GM12873 (cell line): ENCODE data around the gene MRPL1.

Source experiments
- CTCF ChIP-seq: IDR thresholded peaks from 2 replicates; pipeline ENCODE4 v1.5.1; 2012; ENCODE audit warnings: low read depth, mild to moderate bottlenecking, moderate library complexity, low read length, control low read depth; ENCODE audit not compliant: insufficient read depth; ENCODE audit errors: missing control alignments

MRPL1 gene

GRCh38 chr4:77877167-77877566, 14.5 kb downstream of the MRPL1 start:
- TF ChIP-seq CTCF, result no peak

GRCh38 chr4:77877771-77878565, 15.3 kb downstream of the MRPL1 start:
- TF ChIP-seq CTCF, result no peak

GRCh38 chr4:77880784-77881183, 18.2 kb downstream of the MRPL1 start:
- TF ChIP-seq CTCF, result no peak

- TF ChIP-seq CTCF, result no peak
These were observed 19.0 kb downstream of the MRPL1 start for GRCh38 chr4:77881460-77882295.

GRCh38 chr4:77893451-77893850, 30.8 kb downstream of the MRPL1 start:
- TF ChIP-seq CTCF, result no peak

GRCh38 chr4:77899607-77900006, 37.0 kb downstream of the MRPL1 start:
- no peak for TF ChIP-seq CTCF

- TF ChIP-seq CTCF, result no peak
These were observed 40.6 kb downstream of the MRPL1 start for GRCh38 chr4:77903186-77903585.
